Amygdala (tissue), 56 donors: ENCODE data around the gene HOXA4.

ENCODE experiments used
- DNase-seq, 56 donors: peaks; one replicate each; lab custom pipeline; 2025; lab: John Stamatoyannopoulos, UW

HOXA4 gene

DNA sequence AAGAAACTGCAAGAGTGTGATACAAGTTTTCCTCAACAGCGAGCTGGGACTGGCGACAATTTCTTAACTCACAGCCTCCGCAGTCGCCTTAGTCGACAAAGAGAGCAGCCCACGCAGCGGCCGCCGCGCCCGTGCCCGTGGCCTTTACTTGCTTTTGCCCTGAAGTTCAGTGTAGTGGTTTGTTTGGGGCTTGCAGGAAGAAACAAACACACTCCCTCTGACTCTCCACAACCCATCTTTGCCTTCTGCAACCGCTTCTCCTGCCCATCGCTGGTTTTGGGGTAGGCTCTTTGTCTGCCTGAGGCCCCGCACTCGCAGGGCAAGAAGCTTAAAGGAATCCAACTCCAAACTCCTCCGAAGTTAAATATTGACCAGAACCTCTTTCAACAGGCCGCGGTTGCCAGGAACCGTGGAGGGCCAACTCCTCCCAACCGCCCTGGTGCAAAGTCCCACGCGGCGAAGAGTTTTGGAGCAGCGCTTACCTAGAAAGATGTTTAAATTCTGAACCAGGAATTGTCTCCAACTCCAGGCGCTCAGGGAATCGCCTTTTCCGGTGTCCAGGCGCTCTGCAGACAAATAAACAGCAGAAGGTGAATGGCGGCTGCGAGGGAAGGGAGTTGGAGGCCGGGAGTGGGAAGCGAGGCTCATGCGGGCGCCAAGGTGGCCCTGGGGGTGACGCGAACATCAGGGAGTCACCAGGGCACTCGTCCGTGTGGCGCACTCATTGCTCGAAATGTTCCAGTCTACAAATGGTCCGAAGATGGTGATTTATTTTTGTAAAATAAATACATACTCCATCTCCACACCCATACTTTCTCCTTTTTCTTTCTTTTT, 8.3 kb downstream of the HOXA4 start:
- DNase-seq, result no peak

DNA sequence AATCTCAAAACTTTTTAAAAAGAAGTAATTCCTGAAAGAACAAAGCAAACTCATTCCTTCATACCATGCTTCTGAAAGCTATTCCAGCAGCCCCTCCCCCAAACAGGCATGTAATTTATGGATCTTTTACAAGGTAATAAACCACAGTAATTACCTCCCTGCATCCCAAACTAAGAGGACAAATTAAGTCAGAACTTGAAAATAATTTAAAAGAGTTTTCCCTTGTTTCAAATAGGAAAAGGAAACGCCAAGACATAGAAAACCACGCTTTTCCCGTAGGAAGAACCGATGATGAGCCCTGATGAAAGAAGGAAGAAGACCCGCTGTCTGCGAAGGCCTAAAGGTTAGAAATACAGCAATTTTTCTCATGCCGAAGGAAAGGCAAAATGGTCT, 8.9 kb downstream of the HOXA4 start:
- no peak for DNase-seq

DNA sequence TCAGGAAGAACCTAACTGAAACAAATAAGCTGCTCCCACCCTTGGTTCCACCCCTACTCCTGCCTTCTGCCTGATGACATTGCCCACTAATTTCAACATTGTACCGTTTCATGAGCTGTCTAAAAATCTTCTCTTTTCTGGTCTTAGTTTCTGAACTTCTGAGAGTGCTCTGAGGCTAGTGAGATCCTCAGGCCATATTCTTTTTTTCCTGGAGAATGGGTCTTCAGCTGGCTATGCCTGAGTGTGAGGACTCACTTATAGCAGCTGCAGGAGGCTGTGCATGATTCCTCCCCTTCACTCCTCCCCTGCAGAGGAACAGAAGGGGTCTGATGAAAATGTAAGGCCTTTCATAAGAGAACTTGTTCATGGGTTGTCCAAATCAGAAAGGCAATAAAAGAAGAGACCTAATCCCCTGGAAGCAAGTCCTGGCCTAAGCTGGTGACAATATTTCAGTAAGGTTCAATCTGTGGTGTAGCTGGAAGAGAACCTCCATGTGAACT, 11.1 kb downstream of the HOXA4 start:
- no peak for DNase-seq

DNA sequence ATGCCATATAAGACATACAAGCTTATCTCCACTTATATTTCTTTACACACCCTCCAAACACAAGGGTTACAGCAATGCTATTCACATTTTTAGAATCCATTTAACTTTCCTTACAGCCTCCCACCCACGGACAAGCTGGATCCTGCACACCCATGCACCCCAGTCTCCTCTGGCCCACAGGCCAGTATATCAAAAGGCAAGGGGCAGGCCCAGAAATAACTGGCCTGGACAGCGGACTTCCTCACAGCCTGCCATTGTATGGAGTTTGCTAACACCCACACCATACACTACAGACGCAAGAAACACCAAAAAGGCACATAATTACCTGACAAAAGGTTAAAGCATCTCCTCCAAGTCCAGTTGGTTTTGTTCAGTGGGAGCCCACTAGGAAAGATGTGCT, 12.0 kb downstream of the HOXA4 start:
- DNase-seq, result no peak

DNA sequence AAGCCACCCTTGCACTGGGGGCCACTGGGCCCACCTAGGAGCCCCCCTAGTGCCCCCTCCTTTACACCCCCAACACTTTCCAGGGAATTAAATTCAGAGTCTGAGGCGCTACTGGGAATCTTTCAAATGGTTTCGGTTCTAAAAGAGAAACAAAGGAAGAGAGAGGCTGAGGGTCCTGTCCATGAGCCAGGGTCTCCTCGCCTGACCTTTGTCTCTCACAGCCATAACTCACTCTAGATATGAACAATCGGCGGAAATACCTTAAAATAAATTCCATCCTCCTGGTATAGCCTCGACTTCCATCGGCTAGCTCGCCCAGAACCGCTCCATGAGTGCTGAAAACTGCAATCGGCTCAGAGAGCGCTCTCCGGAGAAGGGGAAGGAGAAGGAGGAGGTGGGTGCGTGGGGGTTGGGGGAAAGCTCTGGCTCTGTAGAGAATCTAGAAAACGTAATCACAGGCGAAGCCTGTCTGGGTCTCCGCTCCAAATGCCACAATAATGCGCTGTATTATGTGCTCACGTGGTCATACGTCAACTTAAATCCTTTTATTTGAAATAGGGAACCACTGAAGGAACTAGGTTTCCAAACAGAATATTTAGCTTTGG, 12.6 kb downstream of the HOXA4 start:
- no peak for DNase-seq

DNA sequence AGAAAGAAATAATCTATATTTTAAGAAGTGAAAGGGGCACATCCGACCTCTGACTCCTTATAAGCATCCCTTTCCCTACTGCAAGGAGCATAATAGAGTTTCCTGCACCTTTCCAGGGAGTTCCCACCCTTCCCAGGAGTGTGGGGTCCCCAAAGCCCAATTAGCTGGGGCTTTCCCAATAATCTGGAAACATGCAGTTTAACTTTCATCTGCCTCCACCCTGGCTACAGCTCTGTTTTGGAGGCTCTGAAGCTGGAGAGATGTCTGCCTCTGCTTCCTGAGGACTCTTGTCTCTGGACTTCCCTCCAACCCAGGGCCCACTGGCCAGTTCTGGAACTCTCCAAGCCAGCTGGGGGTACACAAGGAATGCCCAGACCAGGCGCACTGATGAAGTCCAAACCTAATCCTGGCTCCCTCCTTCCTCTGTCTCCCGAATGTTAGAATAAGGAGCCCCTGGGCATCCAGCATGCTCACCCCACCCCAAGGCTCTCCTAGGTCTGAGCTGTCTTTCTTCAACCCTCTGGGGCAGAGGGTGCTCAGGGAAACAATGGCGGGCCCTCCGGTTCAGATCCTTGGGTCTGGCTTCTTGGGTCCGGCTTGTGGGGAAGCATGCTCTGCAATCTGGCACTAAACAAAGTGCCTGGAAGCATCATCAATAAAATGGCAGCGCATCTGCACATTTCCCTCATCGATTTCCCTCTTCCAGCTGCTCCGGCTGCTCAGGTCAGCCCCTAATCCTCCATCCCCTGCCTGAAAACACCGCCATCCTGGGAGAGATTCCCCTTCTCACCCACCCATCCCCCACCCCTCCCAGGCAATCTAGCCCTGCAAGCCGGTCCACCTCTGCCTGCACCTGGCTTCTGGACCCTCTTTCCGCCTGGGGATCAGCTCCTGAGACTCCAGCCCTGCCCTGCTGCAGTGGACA, 13.3 kb downstream of the HOXA4 start:
- DNase-seq, result no peak

DNA sequence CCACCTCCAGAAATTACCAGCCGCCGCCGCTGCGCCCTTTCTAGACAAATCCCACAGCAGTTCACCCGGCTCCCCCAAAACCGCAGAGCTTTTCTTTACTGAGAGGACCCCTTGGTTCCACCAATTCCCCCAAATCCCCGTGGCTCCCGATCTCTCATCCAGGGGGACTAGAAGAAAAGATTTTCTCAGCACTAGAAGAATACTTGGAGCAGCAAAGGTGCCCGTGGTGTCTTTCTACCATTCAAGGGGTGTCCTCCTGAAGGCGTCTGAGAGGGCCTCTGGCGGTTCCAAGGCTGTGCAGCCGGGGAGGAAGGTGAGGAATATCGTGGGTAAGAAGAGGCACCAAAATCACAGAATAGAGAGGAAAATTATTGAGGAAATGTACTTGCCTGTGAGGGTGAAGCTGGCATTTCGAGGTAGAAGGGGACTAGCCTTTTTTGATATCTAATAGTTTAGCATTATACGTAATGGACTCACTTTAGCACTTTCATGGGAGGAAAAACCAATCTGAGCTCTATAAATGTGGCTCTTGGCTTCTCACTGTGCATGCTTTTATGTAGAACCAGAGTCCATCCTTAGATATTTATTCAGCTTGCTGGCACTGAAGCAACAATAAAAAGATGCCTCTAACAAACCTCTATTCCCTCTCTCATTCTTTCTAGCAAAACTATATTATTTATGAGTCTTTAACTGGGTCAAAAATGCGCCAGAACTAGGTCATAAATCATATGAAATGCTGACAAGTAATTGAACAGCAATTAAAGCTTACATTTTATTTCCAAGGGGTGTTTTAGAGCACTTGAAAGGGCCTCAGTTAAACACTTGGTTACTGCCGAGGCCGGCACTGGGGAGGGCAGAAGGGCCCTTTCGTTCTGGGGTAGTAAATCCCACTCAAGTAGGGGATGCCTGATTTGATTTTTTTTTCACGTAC, 14.3 kb downstream of the HOXA4 start:
- DNase-seq, result no peak

DNA sequence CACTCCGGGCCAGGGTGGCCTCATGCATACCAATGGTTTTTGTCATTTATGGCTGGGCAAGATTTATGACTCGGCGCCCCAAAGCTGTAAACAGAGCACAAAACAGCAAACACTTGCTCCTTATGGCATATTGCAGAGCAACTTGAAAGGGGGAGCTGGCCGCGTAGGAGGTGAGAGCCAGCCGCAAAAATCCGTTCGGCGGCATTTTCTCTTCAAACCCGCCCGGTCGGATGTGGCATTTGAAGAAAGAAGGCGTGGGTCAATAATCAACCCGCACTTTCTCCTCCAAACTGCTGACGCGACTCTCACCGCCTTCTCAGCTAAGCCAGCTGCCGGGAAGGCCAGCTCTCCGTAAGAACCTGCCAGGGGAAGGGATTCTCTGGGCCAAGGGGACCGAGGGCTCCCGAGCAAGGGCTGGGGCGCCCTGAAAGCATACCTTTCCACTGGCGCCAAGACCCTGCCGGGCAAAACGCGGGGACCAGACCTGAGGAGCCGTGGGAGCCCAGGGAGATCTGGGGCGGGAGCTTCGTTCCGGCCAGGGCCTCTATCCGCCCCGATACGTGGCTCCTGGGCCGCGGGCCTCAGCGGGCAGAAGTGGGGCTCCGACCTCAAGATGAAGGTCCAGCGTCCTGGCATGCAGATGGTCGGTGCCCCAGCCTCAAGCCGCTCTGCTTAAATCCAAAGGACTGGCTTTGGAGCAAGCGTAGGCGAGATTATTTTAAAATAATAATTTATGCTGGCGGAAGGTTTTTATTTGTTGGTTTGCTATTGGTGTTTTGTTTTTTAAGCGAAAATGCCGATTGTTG, 15.1 kb downstream of the HOXA4 start:
- DNase-seq, result no peak

DNA sequence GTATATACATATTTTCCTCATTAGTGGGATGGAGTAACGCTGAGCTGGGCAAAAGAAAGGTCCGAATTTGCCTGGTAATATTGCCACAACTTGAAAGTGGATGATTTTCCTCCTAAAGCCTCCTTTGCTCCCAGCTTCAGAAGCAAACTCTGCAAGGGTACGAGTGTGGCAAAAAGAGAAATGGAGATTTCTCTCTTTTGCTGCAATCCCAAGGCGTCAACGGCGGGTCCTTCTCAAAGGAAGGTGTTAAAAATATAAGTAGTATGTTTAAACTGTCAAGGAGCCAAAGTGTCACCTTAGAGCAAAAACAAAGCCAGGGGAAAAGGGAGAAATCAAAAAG, 15.7 kb downstream of the HOXA4 start:
- DNase-seq, result no peak

DNA sequence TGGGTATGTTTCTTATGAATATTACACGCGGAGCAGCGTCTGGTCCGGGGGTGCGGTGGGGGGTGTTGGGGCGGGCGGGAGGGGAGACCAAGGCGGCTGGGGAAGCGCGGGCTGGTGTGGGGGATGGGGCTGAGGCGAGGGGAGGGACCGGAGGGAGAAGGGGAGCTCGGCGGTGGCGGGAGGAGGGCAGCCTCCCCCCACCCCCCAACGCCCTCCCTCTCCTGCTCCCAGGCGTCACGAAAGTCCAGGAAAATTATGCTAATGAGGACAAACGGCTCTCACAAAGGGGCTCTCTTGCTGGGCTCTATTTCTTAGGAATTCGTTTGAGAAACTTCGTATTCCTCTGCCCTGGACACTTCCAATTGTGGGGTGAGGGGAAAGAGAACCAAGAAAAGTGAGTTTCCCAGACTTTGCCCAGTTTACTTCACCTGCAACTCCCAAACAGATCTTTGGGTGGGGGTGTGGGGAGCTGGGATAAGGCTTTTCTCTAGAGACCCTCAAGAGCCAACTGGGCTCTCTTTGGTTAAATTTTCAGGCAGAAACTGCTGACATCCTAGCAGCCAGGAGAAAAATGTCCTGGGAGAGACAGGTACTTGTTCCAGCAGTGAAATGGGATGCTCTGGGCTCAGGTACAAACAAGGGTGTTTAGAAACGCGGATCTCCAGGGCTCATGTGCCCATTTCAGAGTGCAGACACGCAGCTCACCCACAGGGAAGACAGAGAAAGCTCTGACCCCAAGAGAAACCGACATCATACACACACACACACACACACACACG, 16.4 kb downstream of the HOXA4 start:
- no peak for DNase-seq

DNA sequence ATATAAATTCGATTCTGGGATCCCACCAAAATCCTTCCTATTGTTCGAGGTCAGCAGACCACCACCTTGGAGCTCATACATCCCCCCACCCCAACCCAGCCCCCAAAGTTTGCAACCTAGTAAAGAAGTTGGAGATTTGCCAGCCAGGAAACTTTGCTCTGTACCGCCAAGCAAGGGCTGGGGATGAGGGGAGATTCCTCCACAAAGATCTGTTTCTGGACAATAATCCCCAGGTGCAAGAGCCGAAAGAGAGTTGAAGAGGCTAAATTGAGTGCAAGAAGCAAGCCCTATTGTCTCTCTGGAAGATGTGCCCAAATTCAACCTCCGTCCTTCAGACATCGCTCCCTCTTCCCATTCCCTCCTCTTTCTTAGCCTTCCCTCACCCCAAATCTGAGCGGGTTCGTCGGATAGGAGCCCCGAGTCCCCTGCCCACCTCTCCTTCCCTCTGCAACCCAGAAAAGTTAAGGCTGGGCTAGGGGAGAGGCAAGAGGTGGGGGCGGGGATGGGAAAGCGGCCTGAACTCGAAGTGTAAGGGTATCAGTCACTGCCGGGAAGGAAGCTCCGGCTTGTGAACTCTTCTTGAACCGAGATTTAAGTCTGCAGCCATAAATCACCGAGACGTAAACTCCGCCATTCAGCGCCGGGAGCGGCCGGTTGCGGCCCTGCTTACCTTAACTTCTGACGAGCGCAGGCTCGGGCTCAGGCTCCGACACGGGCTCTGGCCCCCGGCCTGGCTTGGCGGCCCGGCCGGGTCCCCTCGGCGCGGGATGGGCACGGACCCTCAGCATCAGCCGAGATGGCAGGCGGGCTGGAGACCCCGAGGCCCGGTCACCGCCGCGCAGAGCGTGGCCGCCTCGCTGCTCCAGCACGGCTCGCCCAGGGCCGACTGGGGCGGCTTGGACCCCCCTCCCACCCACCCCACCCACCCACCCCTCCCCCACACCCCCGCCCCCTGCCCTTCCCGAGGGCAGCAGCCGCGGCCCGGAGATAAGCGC, 17.3 kb downstream of the HOXA4 start:
- no peak for DNase-seq

DNA sequence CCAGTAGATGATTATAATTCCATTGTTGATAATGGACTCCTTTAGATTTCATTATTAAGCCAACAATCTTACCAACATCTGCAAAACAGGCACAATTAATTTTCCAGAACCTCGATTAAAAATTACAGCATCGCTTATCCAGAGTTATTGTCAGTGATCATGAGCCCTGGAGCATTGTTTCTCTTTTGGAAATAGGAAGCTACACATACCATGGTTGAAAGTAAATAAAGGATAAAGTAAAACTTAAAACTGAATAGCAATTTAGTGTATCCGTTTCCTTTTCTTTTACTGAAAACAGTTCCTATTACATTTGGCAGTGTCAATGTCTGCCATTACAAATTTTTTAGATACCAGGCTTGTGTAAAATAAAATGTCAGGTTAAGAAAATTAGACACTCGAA, 18.2 kb downstream of the HOXA4 start:
- DNase-seq, result no peak

DNA sequence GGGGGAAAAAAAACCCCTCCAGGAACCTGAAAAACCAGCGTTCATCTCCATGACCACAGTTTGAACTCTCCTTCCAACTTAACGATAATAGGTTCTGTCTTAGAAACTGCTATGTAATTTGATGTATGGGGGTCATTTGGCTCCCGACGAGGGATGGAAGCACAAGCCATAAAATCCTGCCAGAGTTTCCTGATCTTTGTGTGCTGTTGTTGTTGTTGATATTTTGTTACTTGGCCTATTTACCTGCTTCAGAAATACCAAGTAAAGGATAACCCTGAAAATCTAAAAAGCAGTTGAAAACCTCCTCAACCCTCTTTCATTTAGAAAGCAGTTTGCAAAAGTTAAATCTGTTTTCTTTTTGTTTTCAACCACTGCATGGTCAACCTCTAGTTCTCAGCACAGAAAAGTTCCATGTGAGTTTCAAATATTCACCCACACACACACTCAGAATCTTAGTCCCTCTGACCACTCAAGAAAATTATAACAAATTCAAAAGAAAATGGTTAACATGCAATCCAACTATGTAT, 18.7 kb downstream of the HOXA4 start:
- DNase-seq, result no peak

DNA sequence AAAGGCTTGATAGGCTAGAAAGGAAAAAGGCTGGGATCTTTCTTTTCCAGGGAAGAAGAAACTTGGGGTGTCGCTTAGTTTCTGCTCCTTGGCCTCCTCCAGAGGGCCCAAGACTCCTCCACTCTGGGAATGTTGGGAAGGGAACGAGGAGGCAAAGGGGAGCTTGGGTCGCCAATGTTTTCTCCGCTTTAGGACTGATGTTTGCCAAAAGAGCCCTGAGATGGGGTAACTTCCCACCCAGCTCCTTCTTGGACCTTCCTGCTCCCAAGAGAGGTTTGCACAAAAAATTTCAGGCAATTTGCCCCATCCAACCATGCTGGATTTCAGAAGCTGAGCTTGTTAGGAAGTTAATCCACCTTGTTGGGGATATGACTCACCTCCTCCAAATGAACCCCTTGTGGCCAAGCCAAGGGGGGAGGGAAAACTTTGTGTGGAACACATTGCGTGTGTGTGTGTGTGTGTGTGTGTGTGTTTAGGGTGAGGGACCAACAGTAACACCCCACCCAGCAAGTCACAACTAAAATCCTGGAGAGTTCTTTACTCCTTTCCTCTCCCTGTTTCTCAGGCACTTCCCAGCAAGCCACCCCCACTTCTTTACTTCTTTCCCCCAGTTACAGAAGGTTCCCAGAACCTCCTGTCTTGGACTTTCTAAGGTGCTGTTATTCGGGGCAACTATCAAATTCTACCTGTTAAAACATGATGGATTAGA, 19.4 kb downstream of the HOXA4 start:
- DNase-seq, result no peak

DNA sequence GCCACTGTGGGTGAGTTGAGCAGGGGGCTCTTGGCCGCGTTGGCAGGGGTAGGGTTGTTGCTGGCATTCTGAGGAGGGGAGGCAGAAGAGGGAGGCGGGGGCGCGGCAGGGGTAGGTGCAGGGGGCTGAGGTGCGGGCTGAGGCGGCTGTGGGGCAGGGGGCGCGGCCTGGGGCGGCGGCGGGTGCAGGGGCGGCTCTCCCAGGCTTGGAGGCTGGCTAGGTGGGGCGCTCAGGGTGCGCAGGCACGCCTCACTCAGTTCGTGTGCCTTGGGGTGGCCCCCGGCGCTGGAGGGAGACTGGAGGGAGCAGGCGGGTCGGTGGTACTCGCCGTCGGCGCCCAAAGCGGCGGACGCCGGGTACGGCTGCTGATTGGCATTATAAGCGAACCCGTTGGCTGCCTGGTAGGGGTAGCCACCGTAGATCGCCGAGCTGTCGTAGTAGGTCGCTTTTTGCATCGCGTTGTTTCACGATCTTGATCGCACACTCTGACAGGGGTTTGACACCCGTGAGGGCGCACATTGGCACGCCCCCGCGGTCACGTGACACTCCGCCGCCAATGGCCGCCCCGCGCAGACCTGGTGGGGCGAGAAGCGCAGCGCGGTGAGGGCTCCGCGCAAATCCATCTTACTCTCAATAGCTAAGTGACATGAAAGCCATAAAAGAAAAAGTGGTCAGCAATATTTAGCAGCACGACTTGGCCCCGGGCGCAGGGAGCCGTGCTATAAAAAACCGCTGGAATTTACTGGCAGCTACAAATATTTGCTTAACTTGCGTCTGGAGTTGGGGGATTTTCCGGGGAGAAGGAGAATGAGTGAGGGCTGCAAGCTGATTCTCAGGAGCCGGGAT, 20.1 kb downstream of the HOXA4 start:
- no peak for DNase-seq
